Activated CD4-positive, alpha-beta T cell treated with anti-CD3 and anti-CD28 coated beads for 4 hours (primary cell): ENCODE results near the gene GAPVD1.
"Not testable (repeated sequence)": the region's sequence is repeated elsewhere in the genome, so short reads cannot be mapped to it uniquely, and the experiment has no call there.

Source experiments
- DNase-seq, 2 donors: peaks; one replicate each; pipeline ENCODE4 v3.0.0-alpha.2; 2020

GAPVD1 gene, protein sequence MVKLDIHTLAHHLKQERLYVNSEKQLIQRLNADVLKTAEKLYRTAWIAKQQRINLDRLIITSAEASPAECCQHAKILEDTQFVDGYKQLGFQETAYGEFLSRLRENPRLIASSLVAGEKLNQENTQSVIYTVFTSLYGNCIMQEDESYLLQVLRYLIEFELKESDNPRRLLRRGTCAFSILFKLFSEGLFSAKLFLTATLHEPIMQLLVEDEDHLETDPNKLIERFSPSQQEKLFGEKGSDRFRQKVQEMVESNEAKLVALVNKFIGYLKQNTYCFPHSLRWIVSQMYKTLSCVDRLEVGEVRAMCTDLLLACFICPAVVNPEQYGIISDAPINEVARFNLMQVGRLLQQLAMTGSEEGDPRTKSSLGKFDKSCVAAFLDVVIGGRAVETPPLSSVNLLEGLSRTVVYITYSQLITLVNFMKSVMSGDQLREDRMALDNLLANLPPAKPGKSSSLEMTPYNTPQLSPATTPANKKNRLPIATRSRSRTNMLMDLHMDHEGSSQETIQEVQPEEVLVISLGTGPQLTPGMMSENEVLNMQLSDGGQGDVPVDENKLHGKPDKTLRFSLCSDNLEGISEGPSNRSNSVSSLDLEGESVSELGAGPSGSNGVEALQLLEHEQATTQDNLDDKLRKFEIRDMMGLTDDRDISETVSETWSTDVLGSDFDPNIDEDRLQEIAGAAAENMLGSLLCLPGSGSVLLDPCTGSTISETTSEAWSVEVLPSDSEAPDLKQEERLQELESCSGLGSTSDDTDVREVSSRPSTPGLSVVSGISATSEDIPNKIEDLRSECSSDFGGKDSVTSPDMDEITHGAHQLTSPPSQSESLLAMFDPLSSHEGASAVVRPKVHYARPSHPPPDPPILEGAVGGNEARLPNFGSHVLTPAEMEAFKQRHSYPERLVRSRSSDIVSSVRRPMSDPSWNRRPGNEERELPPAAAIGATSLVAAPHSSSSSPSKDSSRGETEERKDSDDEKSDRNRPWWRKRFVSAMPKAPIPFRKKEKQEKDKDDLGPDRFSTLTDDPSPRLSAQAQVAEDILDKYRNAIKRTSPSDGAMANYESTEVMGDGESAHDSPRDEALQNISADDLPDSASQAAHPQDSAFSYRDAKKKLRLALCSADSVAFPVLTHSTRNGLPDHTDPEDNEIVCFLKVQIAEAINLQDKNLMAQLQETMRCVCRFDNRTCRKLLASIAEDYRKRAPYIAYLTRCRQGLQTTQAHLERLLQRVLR (N-terminal part only)

GRCh38 chr9:125261501-125262293 is at the start of gene GAPVD1:
GAPVD1 (plus strand) TSS chr9:125261826; CDS start chr9:125298922, 37,096 bp downstream.
- peak; percentile 80 to 82 for DNase-seq

DNA sequence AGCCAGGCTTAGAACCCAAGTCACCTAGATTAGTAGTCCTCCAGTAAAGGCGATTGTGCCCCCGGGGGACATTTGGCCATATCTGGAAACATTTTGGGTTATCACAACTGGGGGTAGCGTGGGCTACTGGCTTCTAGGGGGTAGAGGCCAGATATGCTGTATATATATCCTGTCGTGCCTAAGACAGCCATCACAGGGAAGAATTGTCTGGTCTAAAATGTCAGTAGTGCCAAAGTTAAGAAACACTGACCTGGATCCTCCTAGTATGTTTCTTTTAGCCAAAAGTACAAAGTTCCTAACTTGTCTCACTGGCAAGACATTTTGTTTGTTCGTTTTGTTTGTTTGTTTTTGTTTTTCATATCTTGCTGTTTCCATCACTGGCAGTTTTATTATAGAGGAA is 47.4 kb upstream of the GAPVD1 start:
- no peak for DNase-seq

GRCh38 chr9:125218621-125219020 is 43.0 kb upstream of the GAPVD1 start:
- DNase-seq: no peak

DNA sequence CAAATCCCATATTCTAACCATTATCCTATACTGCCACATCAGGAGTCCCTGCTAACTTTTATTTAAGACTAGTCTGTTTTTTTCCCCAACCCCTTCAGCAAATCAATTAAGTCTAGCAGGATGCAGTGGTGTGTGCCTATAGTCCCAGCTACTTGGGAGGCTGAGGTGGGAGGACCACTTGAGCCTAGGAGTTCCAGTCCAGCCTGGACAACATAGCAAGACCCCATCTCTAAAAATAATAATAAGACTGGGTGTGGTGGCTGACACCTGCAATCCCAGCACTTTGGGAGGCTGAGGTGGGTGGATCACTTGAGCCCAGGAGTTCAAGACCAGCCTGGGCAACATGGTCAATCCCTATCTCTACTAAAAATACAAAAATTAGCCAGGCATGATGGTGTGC is 36.8 kb upstream of the GAPVD1 start:
- not testable (repeated sequence) for DNase-seq

DNA sequence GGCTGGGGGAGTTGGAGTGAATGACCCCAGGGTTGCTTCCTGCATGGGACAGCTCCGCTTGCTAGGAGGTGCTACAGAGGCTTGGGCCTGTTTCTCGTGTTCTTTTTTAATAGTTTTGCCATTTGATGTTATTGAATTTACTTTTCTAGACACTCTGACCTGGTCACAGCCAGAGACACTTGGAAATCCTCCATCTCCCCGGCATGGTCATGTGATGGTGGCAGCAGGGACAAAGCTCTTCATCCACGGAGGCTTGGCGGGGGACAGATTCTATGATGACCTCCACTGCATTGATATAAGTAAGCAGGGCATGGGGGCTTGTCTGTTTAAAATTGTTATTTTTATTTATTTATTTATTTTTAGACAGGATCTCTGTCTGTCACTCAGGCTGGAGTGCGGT is 33.9 kb upstream of the GAPVD1 start:
- DNase-seq: no peak

- no peak for DNase-seq
These were observed 27.9 kb upstream of the GAPVD1 start for GRCh38 chr9:125233678-125234077.

GRCh38 chr9:125234099-125234498 is 27.5 kb upstream of the GAPVD1 start:
- DNase-seq: not testable (repeated sequence)

- DNase-seq: no peak
These were observed 25.7 kb upstream of the GAPVD1 start for GRCh38 chr9:125235804-125236519.

DNA sequence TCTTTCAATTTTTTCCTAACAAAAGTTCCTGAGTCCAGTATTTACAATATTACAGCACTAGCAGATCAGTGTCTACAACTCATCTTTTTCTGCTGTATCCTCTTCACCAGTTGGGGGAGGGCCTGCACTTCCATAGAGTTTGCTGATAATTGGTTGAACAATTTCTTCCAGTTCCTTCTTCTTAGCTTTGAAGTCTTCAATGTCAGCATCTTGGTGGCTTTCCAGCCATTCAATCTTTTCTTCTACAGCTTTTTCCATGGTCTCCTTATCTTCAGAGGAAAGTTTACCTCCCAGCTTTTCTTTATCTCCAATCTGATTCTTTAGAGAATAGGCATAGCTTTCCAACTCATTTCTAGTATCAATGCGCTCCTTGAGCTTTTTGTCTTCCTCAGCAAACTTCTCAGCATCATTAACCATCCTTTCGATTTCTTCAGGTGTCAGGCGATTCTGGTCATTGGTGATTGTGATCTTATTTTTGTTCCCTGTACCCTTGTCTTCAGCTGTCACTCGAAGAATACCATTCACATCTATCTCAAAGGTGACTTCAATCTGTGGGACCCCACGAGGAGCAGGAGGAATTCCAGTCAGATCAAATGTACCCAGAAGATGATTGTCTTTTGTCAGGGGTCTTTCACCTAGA is 25.0 kb upstream of the GAPVD1 start:
- DNase-seq: not testable (repeated sequence)

GRCh38 chr9:125238127-125238914 is 23.3 kb upstream of the GAPVD1 start:
- no peak for DNase-seq

GRCh38 chr9:125238915-125239446 is 22.6 kb upstream of the GAPVD1 start:
- no peak for DNase-seq

DNA sequence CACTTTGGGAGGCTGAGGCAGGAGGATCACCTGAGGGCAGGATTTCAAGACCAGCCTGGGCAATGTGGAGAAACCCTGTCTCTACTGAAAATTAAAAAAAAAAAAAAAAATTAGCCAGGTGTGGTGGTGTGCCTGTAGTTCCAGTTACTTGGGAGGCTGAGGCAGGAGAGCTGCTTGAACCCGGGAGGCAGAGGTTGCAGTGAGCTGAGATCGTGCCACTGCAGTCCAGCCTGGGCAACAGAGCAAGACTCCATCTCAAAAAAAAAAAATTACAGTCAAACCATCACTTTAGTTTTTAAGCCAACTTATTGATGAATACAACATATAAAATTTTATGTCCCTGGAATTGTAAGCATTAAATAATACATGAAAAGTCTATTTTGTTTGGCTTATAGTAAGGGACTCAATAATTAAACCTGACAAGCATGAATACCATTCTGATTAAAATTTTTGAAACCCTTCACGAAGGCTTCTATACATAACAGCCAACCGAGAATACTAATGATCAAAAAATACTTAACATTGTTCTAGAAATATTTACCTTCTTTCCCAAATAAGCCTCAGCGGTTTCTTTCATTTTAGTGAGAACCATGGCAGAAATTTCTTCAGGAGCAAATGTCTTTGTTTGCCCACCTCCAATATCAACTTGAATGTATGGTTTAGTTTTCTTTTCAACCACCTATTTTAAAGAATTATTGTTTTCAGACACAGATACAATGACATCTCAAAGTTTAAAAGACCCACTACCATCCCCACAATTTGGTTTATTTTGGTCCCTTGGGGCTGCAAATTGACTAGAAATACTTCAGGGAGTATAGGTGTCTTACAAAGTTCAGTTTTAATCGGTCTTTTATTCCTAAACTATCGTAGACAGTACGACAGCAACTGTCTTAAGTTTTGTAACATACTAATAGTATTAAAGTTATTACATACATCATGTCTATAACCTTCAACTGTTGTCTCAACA is 21.7 kb upstream of the GAPVD1 start:
- no peak for DNase-seq

DNA sequence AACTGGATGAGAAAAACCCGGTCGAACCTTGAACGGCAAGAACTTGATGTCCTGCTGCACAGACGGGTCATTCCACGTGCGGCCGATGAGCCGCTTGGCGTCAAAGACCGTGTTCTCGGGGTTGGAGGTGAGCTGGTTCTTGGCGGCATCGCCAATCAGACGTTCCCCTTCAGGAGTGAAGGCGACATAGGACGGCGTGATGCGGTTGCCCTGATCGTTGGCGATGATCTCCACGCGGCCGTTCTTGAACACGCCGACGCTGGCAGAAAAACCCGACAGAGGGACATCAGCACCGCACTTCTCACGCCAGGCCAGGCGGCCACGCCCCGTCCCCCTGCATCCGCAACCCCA is 21.0 kb upstream of the GAPVD1 start:
- DNase-seq: no peak

DNA sequence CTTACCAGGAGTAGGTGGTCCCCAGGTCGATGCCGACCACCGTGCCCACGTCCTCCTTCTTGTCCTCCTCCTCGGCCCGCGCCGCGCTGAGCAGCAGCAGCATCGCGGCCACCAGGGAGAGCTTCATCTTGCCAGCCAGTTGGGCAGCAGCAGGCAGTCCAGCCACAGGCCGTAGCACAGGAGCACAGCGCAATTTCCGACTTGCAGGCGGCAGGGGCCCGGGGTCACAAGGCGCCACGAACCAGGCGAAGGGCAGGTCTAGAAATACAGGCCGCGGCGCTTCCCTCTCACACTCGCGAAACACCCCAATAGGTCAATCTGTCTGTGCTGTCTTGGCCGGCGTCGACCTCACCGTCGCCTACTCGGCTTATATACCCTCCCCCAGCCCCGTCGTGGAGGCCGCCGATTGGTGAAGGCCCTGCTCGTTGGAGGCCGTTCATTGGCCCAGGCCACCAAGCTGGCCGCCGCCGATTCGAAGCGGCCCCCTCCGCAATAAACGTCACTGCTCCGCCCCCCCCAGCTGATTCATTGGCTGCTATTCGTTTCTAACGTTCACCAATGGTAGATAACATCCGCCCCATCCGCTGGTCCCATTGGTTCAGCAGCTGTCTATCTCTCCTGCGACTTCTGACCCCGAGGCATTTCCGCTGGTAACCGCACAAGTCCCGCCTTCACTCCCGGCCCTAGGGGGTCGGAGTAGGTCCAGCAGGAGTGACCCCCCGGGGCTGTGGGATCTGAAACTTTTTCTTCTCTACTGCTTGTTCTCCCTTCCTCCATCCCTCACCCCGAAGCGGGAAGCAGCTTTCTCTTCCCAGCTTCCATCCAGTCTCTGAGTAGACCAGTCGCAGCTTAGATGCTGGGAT is 20.4 kb upstream of the GAPVD1 start, which contains the start of gene HSPA5:
Gene HSPA5 (minus strand): TSS at position 344 of the 863 bp plus-strand sequence. CDS start 217 bp downstream, at position 127.
- peak; percentile 98 to 100 for DNase-seq

GRCh38 chr9:125241863-125242739 is 19.5 kb upstream of the GAPVD1 start:
- DNase-seq: peak in 1 of 2 donors; percentile 6

DNA sequence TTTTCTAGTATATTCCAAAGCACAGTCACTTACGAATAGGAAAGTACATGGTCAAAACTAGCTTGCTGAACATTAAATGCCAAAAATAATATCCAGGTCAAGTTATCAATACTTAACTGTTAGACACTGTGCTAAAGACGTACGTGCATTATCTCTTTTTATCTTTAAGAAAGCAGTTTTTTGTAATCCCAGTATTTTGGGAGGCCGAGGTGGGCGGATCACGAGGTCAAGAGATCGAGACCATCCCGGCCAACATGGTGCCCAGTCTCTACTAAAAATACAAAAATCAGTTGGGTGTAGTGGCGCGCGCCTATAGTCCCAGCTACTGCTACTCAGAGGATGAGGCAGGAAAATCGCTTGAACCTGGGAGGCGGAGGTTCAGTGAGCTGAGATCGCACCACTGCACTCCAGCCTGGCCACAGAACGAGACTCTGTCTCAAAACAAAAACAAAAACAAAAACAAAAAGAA is 17.8 kb upstream of the GAPVD1 start:
- no peak for DNase-seq
